IMR-90 (cell line): ENCODE data around the gene LHFPL3. TPM values are rescaled to one million over a fixed set of nuclear protein-coding genes. Genes with fewer than 3 reads are reported as not detected.

Source experiments
- ATAC-seq: fragments of 200-7000 bp; cut with Tn5 transposase; 2 replicates; pipeline ENCODE4 v1.9.1; 2020; ENCODE audit warnings: low read depth, mild to moderate bottlenecking, moderate library complexity
- BruUV-seq: library from RNA; stranded (reverse); fragments of 400-500 nt; replicated peaks from 2 replicates; lab custom pipeline; 2021; lab: Mats Ljungman, UMichigan
- CTCF ChIA-PET: fragments of 300-600 bp; formaldehyde crosslinking; extraction: SDS; loops from one replicate; lab custom pipeline; 2021; ENCODE audit warnings: antibody characterized with exemption; lab: Yijun Ruan, JAX
- POLR2A ChIA-PET: fragments of 300-600 bp; sonication (Branson Sonifier 250); formaldehyde crosslinking; loops from one replicate; lab custom pipeline; 2022; ENCODE audit warnings: antibody characterized with exemption; ENCODE audit not compliant: unreplicated experiment; lab: Charles Lee
- DNase-seq: peaks from one replicate; pipeline ENCODE4 v3.0.0; 2013
- H2AFZ ChIP-seq: replicated peaks from 2 replicates; pipeline ENCODE3; 2013; ENCODE audit warnings: low read length, mild to moderate bottlenecking; ENCODE audit not compliant: poor library complexity
- H2AK5ac ChIP-seq: 2 replicates; pipeline ENCODE4 v1.6.1; 2013; ENCODE audit warnings: low read depth, low read length, inconsistent platforms
- H2AK9ac ChIP-seq: replicated peaks from 2 replicates; pipeline ENCODE3; 2013; ENCODE audit warnings: mild to moderate bottlenecking, low read depth, low read length, moderate library complexity; ENCODE audit not compliant: poor library complexity
- H2BK120ac ChIP-seq: 2 replicates; pipeline ENCODE4 v1.6.1; 2013; ENCODE audit warnings: low read depth, low read length, inconsistent platforms
- H2BK15ac ChIP-seq: 3 replicates; pipeline ENCODE4 v1.6.1; 2013; ENCODE audit warnings: low read depth, low read length, inconsistent platforms
- H2BK20ac ChIP-seq: 2 replicates; pipeline ENCODE4 v1.6.1; 2013; ENCODE audit warnings: low read depth, mild to moderate bottlenecking, inconsistent platforms, low read length, moderate library complexity
- H2BK5ac ChIP-seq: 2 replicates; pipeline ENCODE4 v1.6.1; 2013; ENCODE audit warnings: mild to moderate bottlenecking, low read depth, low read length, inconsistent platforms; ENCODE audit not compliant: poor library complexity, severe bottlenecking
- H3K14ac ChIP-seq: replicated peaks from 2 replicates; pipeline ENCODE4 v1.6.1; 2013; ENCODE audit warnings: low read depth, low read length, inconsistent platforms
- H3K18ac ChIP-seq: 2 replicates; pipeline ENCODE4 v1.6.1; 2013; ENCODE audit warnings: low read depth, low read length, control low read depth
- H3K23ac ChIP-seq: 2 replicates; pipeline ENCODE4 v1.6.1; 2013; ENCODE audit warnings: low read depth, low read length, inconsistent platforms
- H3K27ac ChIP-seq: 2 replicates; pipeline ENCODE4 v1.5.1; 2013; ENCODE audit warnings: mild to moderate bottlenecking, control low read depth, low read length; ENCODE audit not compliant: insufficient read depth
- H3K27me3 ChIP-seq: 2 replicates; pipeline ENCODE4 v1.6.1; 2013; ENCODE audit warnings: low read length; ENCODE audit not compliant: control insufficient read depth, insufficient read depth
- H3K36me3 ChIP-seq: 2 replicates; pipeline ENCODE4 v1.6.1; 2013; ENCODE audit warnings: low read length, mixed read lengths; ENCODE audit not compliant: control insufficient read depth, insufficient read depth
- H3K4ac ChIP-seq: 2 replicates; pipeline ENCODE4 v1.6.1; 2013; ENCODE audit warnings: low read depth, low read length, inconsistent platforms
- H3K4me1 ChIP-seq: 2 replicates; pipeline ENCODE4 v1.6.1; 2013; ENCODE audit warnings: low read length, mixed read lengths; ENCODE audit not compliant: control insufficient read depth, insufficient read depth
- H3K4me2 ChIP-seq: 2 replicates; pipeline ENCODE4 v1.6.1; 2013; ENCODE audit warnings: low read depth, mild to moderate bottlenecking, control low read depth, low read length, moderate library complexity
- H3K4me3 ChIP-seq: 2 replicates; pipeline ENCODE4 v1.5.1; 2013; ENCODE audit warnings: low read depth, mild to moderate bottlenecking, control low read depth, low read length, moderate library complexity; ENCODE audit not compliant: insufficient read depth
- H3K56ac ChIP-seq: 2 replicates; pipeline ENCODE4 v1.6.1; 2013; ENCODE audit warnings: low read length, inconsistent platforms; ENCODE audit not compliant: insufficient read depth; ENCODE audit errors: extremely low read depth
- H3K79me1 ChIP-seq, 2 experiments: 2 replicates each; pipeline ENCODE4 v1.6.1; 2013; ENCODE audit warnings: low read length in 2 of 2, inconsistent platforms in 1 of 2, low read depth in 1 of 2
- H3K9ac ChIP-seq: 2 replicates; pipeline ENCODE4 v1.6.1; 2013; ENCODE audit warnings: low read depth, low read length, control low read depth
- H3K9me1 ChIP-seq: 2 replicates; pipeline ENCODE4 v1.6.1; 2013; ENCODE audit warnings: low read length, inconsistent platforms; ENCODE audit not compliant: insufficient read depth
- H3K9me3 ChIP-seq: 2 replicates; pipeline ENCODE4 v1.6.1; 2013; ENCODE audit warnings: low read length; ENCODE audit not compliant: control insufficient read depth, insufficient read depth
- H4K20me1 ChIP-seq: 2 replicates; pipeline ENCODE4 v1.6.1; 2013; ENCODE audit warnings: low read length, inconsistent platforms; ENCODE audit not compliant: insufficient read depth
- H4K5ac ChIP-seq: 2 replicates; pipeline ENCODE4 v1.6.1; 2013; ENCODE audit warnings: mild to moderate bottlenecking, low read depth, low read length, control low read depth
- H4K8ac ChIP-seq, 2 experiments: 2 replicates each; pipeline ENCODE4 v1.6.1; 2013; ENCODE audit warnings: low read depth in 2 of 2, low read length in 2 of 2, control low read depth in 1 of 2, inconsistent platforms in 1 of 2
- H4K91ac ChIP-seq: 2 replicates; pipeline ENCODE4 v1.6.1; 2013; ENCODE audit warnings: low read depth, low read length, inconsistent platforms; ENCODE audit not compliant: insufficient read depth
- RAD21 ChIP-seq: IDR thresholded peaks from 2 replicates; pipeline ENCODE4 v1.6.1; 2012; ENCODE audit warnings: low read length, improper control_type of control experiment
- WGBS, 2 experiments: methylation state at CpG; one replicate each; pipeline versions ENCODE4 v1.1.5 to v1.1.7; 2013; ENCODE audit warnings: missing lambda C conversion rate in 2 of 2; ENCODE audit not compliant: insufficient read length in 1 of 2; ENCODE audit errors: extremely low coverage in 2 of 2; 5-methylcytosine and 5-hydroxymethylcytosine counted together
- dilution Hi-C: fragments of 300-500 bp; cut with HindIII; formaldehyde crosslinking; loops from one replicate; pipeline ENCODE4 v1.14.3; 2018; ENCODE audit warnings: low sequenced_read_pairs; ENCODE audit not compliant: unreplicated experiment
- in situ Hi-C: fragments of 300-500 bp; cut with MboI; formaldehyde crosslinking; loops from 3 replicates; pipeline ENCODE4 v1.14.3; 2019; ENCODE audit warnings: low sequenced_read_pairs, inconsistent platforms, mixed read lengths
- intact Hi-C: fragments of 100-400 bp; cut with micrococcal nuclease; formaldehyde crosslinking; loops from 2 replicates; pipeline ENCODE4 v1.10.0; 2022
- polyA plus RNA-seq, 3 experiments: library from polyadenylated mRNA; depleted of rRNA; stranded (reverse); fragments of >200 nt; gene quantifications; 2 replicates each; pipeline ENCODE4 v1.2.3, GENCODE V29; 2012; ENCODE audit warnings: low replicate concordance in 1 of 3
- total RNA-seq: library from RNA; depleted of rRNA; stranded (reverse); fragments of >200 nt; gene quantifications from 2 replicates; pipeline ENCODE4 v1.2.3, GENCODE V29; 2012

LHFPL3 gene
- total and polyA plus RNA-seq, 2 of the 4 experiments (the other 2 are of a cell fraction), result not detected

DNA sequence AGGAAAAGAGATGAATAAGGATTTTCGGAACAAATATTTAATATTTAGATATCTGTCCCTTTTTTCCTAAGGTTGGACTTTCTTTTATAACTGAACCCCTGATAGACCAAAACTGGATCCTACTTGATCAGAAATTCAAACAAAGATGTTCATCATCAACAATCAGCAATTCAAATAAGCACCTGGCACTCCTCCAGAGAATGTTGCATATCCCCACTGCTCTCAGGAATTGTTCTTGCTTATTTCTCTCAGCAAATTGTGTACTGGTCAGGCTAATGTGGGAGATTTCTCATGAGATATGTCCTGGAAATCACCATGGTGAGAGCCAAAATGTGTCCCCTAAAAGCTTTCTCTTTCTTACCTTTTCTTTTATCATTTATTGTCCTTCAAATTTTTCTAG lies 40.3 kb upstream of the LHFPL3 start:
- no peaks in the 10 kb centered on the region for H3K9me3 ChIP-seq
- H3K4me1 ChIP-seq, result no peaks in the 10 kb centered on the region
- H4K5ac ChIP-seq, result no peak overlapping the region
- H2AK9ac ChIP-seq, result no peak overlapping the region
- no peak overlapping the region for H2BK20ac ChIP-seq
- no peak overlapping the region for H2BK5ac ChIP-seq
- H3K14ac ChIP-seq, result no peak overlapping the region
- no peak overlapping the region for H3K9ac ChIP-seq
- H4K91ac ChIP-seq, result no peak overlapping the region
- H3K56ac ChIP-seq, result no peak overlapping the region
- no peak overlapping the region for H3K4ac ChIP-seq
- no peak overlapping the region for H2BK15ac ChIP-seq
- no peak overlapping the region for H3K23ac ChIP-seq
- H2AK5ac ChIP-seq, result no peak overlapping the region
- no peaks in the 10 kb centered on the region for H3K27me3 ChIP-seq
- DNase-seq (no peak), ATAC-seq (no peak)
- WGBS, 2 experiments, result no CpG with 5 or more reads among the region's 1 CpG
- H3K4me2 ChIP-seq, result no peak overlapping the region
- ChIA-PET POLR2A (no interaction called here), CTCF (no interaction called here)
- no peak overlapping the region for H3K18ac ChIP-seq
- no peaks in the 10 kb centered on the region for H3K9me1 ChIP-seq
- no peaks in the 10 kb centered on the region for H3K79me1 ChIP-seq
- no peak overlapping the region for H2AFZ ChIP-seq
- dilution Hi-C loops, result no loop called here
- intact Hi-C loops, result no loop called here
- no peaks in the 10 kb centered on the region for H3K36me3 ChIP-seq
- no peaks in the 10 kb centered on the region for H4K20me1 ChIP-seq
- BruUV-seq, result no TSS peak
- in situ Hi-C loops, result no loop called here
- H4K8ac ChIP-seq, result no peak overlapping the region
- H3K4me3 ChIP-seq, result no peak overlapping the region
- TF ChIP-seq RAD21, result no peak
- no peak overlapping the region for H3K27ac ChIP-seq
- no peak overlapping the region for H2BK120ac ChIP-seq
